Stomach (tissue), 9 donors: ENCODE data around the gene TNFRSF6B. TPM values are rescaled to one million over a fixed set of nuclear protein-coding genes. Genes with fewer than 3 reads are reported as not detected.

Experiments
- DNase-seq, 2 donors: peaks; one replicate each; pipeline versions ENCODE4 v3.0.0 to v3.0.0-alpha.2; 2013 to 2019
- H3K27ac ChIP-seq, 5 donors: fragments of 200-600 bp in 4 of 5; sonication (generic) in 4 of 5; one replicate each; pipeline ENCODE4 v1.5.1; 2013 to 2019; ENCODE audit warnings: mild to moderate bottlenecking in 1 of 5, moderate library complexity in 1 of 5
- H3K27me3 ChIP-seq, 3 donors: fragments of 200-600 bp; sonication (generic); one replicate each; pipeline ENCODE4 v1.5.1; 2017 to 2019; ENCODE audit warnings: mixed run types in 1 of 3
- H3K36me3 ChIP-seq, 4 donors: fragments of 200-600 bp; sonication (generic); 1 replicate in 3 of 4; 2 replicates in 1 of 4; pipeline ENCODE4 v1.5.1; 2016 to 2019
- H3K4me1 ChIP-seq, 4 donors: fragments of 200-600 bp; sonication (generic); one replicate each; pipeline ENCODE4 v1.5.1; 2016 to 2019
- H3K4me3 ChIP-seq, 4 donors: fragments of 200-600 bp; sonication (generic) in 3 of 4; one replicate each; pipeline ENCODE4 v1.5.1; 2016 to 2019; ENCODE audit warnings: mild to moderate bottlenecking in 1 of 4
- H3K9me3 ChIP-seq, 4 donors: fragments of 200-600 bp; sonication (generic); one replicate each; pipeline ENCODE4 v1.5.1; 2016 to 2019
- EP300 ChIP-seq: sonication (generic); formaldehyde crosslinking; IDR thresholded peaks from one replicate; pipeline ENCODE4 v1.6.1; 2017; ENCODE audit warnings: antibody characterized with exemption
- POLR2A ChIP-seq, 4 donors: fragments of 450-650 bp; IDR thresholded peaks; one replicate each; pipeline ENCODE4 v1.6.1; 2016; ENCODE audit warnings: antibody characterized with exemption in 4 of 4, control low read depth in 2 of 4, mild to moderate bottlenecking in 1 of 4, moderate library complexity in 1 of 4
- POLR2AphosphoS5 ChIP-seq, 3 donors: sonication (generic); formaldehyde crosslinking; IDR thresholded peaks; one replicate each; pipeline ENCODE4 v1.6.1; 2016; ENCODE audit warnings: antibody characterized with exemption in 3 of 3
- WGBS, 5 donors: extraction: QIAGEN DNeasy Blood & Tissue Kit in 3 of 5; methylation state at CpG; one replicate each; pipeline versions ENCODE4 v1.1.5 to v1.1.7; 2013 to 2018; 5-methylcytosine and 5-hydroxymethylcytosine counted together
- intact Hi-C: fragments of 100-400 bp; cut with DNase I; formaldehyde crosslinking; loops from one replicate; pipeline ENCODE4 v1.15.1; 2023; ENCODE audit warnings: low total_unique reads
- polyA plus RNA-seq, 3 donors: library from polyadenylated mRNA; stranded (reverse); fragments of 200-250 nt; gene quantifications; one replicate each; pipeline ENCODE4 v1.2.3, GENCODE V29; 2013
- total RNA-seq, 5 donors: library from RNA; depleted of rRNA; stranded (reverse); fragments of >200 nt; gene quantifications; one replicate each; pipeline versions ENCODE4 v1.1.0 to v1.2.3, GENCODE V29; 2014 to 2016
- TF ChIP-seq, protein P1 (sequence below), 7 experiments: fragments of 450-650 bp in 4 of 7; fragments of 200-600 bp in 3 of 7; sonication (generic) in 3 of 7; IDR thresholded peaks; one replicate each; pipeline ENCODE4 v1.5.1; 2016 to 2019; ENCODE audit warnings: antibody characterized with exemption in 7 of 7, control low read depth in 2 of 7, mild to moderate bottlenecking in 1 of 7
- donor health status: healthy with polysubstance abuse.
- donor health status: Bipolar disorder and iron deficiency.
- donor health status: healthy.

The TNFRSF6B gene
- total and polyA plus RNA-seq, 8 donors = 1.1 to 26.2 (median 8.5) TPM; not detected in 1

DNA sequence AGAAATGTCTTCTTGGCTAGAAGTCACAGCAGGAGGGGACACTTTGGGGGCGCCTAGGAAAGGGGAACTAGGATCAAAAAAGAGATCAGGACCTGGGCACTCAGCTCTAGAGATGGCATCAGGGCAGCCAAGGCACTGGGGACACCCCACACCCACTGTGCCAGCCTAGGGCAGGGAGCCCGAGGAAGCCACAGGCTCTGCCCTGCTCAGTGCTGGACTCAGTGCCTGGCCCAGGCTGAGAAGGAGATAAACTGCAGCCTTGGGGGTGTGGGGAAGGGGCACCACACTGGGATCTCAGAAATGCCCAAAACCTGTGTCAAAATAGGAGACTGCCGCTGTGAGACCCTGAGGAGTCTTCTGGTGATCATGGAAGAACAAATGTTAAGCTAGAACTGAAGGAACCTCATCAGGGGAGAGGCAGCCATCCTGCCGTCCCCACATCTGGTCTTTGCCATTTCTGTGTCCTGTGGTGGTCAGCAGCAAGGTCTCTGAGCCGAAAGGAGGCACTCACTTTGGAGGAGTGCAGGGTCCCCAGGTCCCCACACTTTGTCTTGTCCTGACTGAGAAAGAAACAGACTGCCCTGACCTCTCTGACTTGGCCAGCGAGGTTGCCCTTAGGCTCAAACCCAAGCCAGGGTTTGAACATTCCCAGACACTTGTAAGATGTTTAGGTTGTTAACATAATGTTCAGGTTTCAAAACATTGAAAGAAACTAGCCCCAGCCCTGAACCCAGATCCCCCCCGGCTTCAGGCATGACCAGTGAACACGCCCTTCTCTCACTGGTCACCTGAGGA lies 9.0 kb downstream of the TNFRSF6B start:
- intact Hi-C loops = no loop called here
- H3K4me1 ChIP-seq = peaks cover 25 to 42% (median 35%) of the 10 kb centered on the region in 4 donors
- no peak overlapping the region for H3K27ac ChIP-seq
- no peak overlapping the region for H3K4me3 ChIP-seq
- WGBS, 5 donors = 85 to 92% (median 89%) methylated on average over 8 of the region's 8 CpGs
- peaks cover 25 to 69% (median 53%) of the 10 kb centered on the region in 4 donors for H3K36me3 ChIP-seq
- no peaks in the 10 kb centered on the region for H3K27me3 ChIP-seq
- H3K9me3 ChIP-seq = no peaks in the 10 kb centered on the region
- TF ChIP-seq POLR2AphosphoS5 (IDR thresholded peaks at IDR 0.05) (no peak), EP300 (no peak), POLR2A (IDR thresholded peaks at IDR 0.05) (no peak)
- TF ChIP-seq, protein P1, sequence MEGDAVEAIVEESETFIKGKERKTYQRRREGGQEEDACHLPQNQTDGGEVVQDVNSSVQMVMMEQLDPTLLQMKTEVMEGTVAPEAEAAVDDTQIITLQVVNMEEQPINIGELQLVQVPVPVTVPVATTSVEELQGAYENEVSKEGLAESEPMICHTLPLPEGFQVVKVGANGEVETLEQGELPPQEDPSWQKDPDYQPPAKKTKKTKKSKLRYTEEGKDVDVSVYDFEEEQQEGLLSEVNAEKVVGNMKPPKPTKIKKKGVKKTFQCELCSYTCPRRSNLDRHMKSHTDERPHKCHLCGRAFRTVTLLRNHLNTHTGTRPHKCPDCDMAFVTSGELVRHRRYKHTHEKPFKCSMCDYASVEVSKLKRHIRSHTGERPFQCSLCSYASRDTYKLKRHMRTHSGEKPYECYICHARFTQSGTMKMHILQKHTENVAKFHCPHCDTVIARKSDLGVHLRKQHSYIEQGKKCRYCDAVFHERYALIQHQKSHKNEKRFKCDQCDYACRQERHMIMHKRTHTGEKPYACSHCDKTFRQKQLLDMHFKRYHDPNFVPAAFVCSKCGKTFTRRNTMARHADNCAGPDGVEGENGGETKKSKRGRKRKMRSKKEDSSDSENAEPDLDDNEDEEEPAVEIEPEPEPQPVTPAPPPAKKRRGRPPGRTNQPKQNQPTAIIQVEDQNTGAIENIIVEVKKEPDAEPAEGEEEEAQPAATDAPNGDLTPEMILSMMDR (IDR thresholded peaks at IDR 0.05) = no peak
- DNase-seq = no peak

DNA sequence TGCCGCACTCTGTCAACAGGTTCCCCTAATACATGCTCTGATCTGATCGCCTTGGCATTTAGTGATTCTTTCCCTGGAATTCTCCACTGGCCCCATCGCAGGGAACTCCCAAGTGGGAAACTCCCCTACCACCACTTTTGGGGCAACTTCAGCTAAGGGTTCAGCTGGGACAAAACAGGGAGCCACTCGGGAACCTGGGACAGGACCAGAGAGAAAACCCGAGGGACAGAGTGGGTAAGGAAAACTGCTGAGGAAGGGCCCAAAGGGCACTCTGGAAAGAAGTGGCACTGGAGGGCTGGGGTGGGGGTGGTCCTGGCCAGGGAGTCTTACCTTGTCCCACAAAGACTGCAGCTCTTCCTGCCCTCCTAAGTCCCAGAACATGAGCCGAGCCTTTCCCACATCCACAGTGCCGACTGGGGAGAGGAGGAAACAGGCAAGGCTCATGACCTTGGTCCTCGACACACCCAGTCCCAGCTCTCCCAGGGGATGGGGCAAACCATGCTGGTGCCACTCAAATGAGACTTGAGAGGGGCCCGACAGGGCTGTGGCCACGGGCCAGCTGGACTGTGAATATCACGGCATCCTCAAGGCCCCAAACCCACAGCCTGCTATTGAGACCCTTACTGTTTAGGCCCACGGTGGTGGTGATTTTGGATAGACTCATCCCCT lies 9.7 kb downstream of the TNFRSF6B start:
- 75 to 82% (median 78%) methylated on average over 9 to 12 of the region's 12 CpGs for WGBS, 5 donors
- no peak for DNase-seq
- intact Hi-C loops = no loop called here
- TF ChIP-seq POLR2A (IDR thresholded peaks at IDR 0.05) = no peak
- no peak for TF ChIP-seq EP300
- TF ChIP-seq, protein P1 (IDR thresholded peaks at IDR 0.05) = no peak
- no peak for TF ChIP-seq POLR2AphosphoS5 (IDR thresholded peaks at IDR 0.05)
- H3K9me3 ChIP-seq = no peaks in the 10 kb centered on the region
- H3K27ac ChIP-seq = peak overlapping the region in 4 of 5 donors; percentile 89 to 96 (median 94)
- H3K27me3 ChIP-seq = no peaks in the 10 kb centered on the region
- H3K4me3 ChIP-seq = peak overlapping the region; percentile 93 to 98 (median 94)
- H3K4me1 ChIP-seq = peaks cover 25 to 49% (median 38%) of the 10 kb centered on the region in 4 donors
- peaks cover 27 to 73% (median 59%) of the 10 kb centered on the region in 4 donors for H3K36me3 ChIP-seq

DNA sequence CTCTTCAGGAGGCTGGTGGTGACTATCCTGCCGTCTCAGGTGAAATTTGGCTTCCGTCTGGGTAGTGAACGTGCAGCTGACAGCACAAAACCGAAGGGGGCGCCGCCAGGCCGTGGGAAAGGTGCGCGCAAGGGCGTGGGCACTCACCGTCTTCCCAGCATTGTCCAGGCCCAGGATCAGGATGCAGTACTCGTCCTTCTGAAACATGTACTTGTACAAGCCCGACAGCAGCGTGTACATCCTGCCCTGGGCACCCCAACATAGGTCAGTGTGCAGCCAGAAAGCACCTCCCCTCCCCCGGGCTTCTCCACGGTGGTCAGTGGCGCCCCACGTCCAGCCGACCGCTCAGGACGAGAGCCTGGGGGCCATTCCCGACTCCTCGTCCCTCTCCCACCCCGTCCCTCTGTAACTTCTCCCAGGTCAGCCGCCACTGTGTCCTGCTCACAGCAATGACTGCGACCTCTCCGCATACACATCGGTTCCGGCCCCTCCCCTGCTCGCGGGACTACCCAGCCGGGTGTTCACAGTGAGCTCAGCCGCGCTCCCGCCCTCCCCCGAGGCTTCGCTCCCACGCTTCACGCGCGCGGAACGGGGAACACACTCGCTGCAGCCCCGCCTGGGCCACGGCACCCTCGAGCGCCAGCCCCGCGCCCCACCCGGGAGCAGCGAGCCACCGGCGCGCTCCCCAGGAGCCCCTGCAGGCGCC lies 10.6 kb downstream of the TNFRSF6B start:
- H3K4me3 ChIP-seq = peak overlapping the region; percentile 93 to 98 (median 94)
- H3K9me3 ChIP-seq = no peaks in the 10 kb centered on the region
- DNase-seq = peak in 1 of 2 donors; percentile 73
- WGBS, 5 donors = 2 to 4% (median 2%) methylated on average over 38 to 56 of the region's 56 CpGs
- H3K27ac ChIP-seq = peak overlapping the region; percentile 88 to 96 (median 91)
- H3K36me3 ChIP-seq = peaks cover 33 to 76% (median 67%) of the 10 kb centered on the region in 4 donors
- no peaks in the 10 kb centered on the region for H3K27me3 ChIP-seq
- TF ChIP-seq POLR2AphosphoS5 (IDR thresholded peaks at IDR 0.05) = no peak
- TF ChIP-seq, protein P1 (IDR thresholded peaks at IDR 0.05) = no peak
- no peak for TF ChIP-seq POLR2A (IDR thresholded peaks at IDR 0.05)
- no peak for TF ChIP-seq EP300
- peaks cover 25 to 51% (median 40%) of the 10 kb centered on the region in 4 donors for H3K4me1 ChIP-seq
- intact Hi-C loops = no loop called here
